Mesenchymal stem cell (in vitro differentiated cells and primary cell): ENCODE data around the gene DCAF10.
"Not testable (repeated sequence)": the region's sequence is repeated elsewhere in the genome, so short reads cannot be mapped to it uniquely, and the experiment has no call there.

Experiments
- DNase-seq: peaks from one replicate; pipeline ENCODE4 v3.0.0-alpha.2; 2013
- H2AFZ ChIP-seq: one replicate; pipeline ENCODE4 v1.6.1; 2013; ENCODE audit warnings: low read depth, mild to moderate bottlenecking, control low read depth, inconsistent platforms, low read length, moderate library complexity
- H2AK5ac ChIP-seq: 2 replicates; pipeline ENCODE4 v1.6.1; 2013; ENCODE audit warnings: low read length, moderate library complexity, mild to moderate bottlenecking, inconsistent platforms; ENCODE audit not compliant: severe bottlenecking
- H2BK120ac ChIP-seq: one replicate; pipeline ENCODE4 v1.6.1; 2013; ENCODE audit warnings: low read depth, mild to moderate bottlenecking, inconsistent platforms, low read length, moderate library complexity
- H2BK12ac ChIP-seq, 2 experiments: one replicate each; pipeline ENCODE4 v1.6.1; 2013; ENCODE audit warnings: inconsistent platforms in 2 of 2, low read length in 2 of 2, mild to moderate bottlenecking in 2 of 2, moderate library complexity in 2 of 2, control low read depth in 1 of 2
- H2BK15ac ChIP-seq: one replicate; pipeline ENCODE4 v1.6.1; 2013; ENCODE audit warnings: mild to moderate bottlenecking, low read depth, inconsistent platforms; ENCODE audit not compliant: poor library complexity, severe bottlenecking
- H2BK5ac ChIP-seq: 2 replicates; pipeline ENCODE4 v1.6.1; 2013; ENCODE audit warnings: low read depth, mild to moderate bottlenecking, low read length, control low read depth, inconsistent platforms; ENCODE audit not compliant: poor library complexity, severe bottlenecking
- H3K14ac ChIP-seq, 2 experiments: one replicate each; pipeline ENCODE4 v1.6.1; 2013; ENCODE audit warnings: inconsistent platforms in 2 of 2, low read length in 2 of 2, control low read depth in 1 of 2, mild to moderate bottlenecking in 1 of 2, moderate library complexity in 1 of 2
- H3K18ac ChIP-seq, 2 experiments: one replicate each; pipeline ENCODE4 v1.6.1; 2013; ENCODE audit warnings: inconsistent platforms in 2 of 2, low read length in 2 of 2, control low read depth in 1 of 2, low read depth in 1 of 2, mild to moderate bottlenecking in 1 of 2
- H3K23ac ChIP-seq, 2 experiments: one replicate each; pipeline ENCODE4 v1.6.1; 2013; ENCODE audit warnings: inconsistent platforms in 2 of 2, low read length in 2 of 2, mild to moderate bottlenecking in 2 of 2, moderate library complexity in 2 of 2, control low read depth in 1 of 2
- H3K27ac ChIP-seq: 2 replicates; pipeline ENCODE4 v1.5.1; 2013; ENCODE audit warnings: mild to moderate bottlenecking, moderate library complexity, low read length, control low read depth, inconsistent platforms; ENCODE audit not compliant: poor library complexity, severe bottlenecking
- H3K27me3 ChIP-seq, 2 experiments: 2 replicates each; pipeline versions ENCODE4 v1.6.1 to v1.7.0; 2013; ENCODE audit warnings: low read length in 2 of 2, mild to moderate bottlenecking in 2 of 2, moderate library complexity in 2 of 2, control low read depth in 1 of 2, inconsistent platforms in 1 of 2; ENCODE audit not compliant: control insufficient read depth in 1 of 2, insufficient read depth in 1 of 2
- H3K36me3 ChIP-seq, 2 experiments: 2 replicates each; pipeline versions ENCODE4 v1.6.1 to v1.7.0; 2013; ENCODE audit warnings: low read length in 2 of 2, control low read depth in 1 of 2, inconsistent platforms in 1 of 2, low read depth in 1 of 2, mild to moderate bottlenecking in 1 of 2; ENCODE audit not compliant: insufficient read depth in 2 of 2, control insufficient read depth in 1 of 2
- H3K4ac ChIP-seq, 2 experiments: one replicate each; pipeline ENCODE4 v1.6.1; 2013; ENCODE audit warnings: inconsistent platforms in 2 of 2, low read length in 2 of 2, mild to moderate bottlenecking in 2 of 2, moderate library complexity in 2 of 2, control low read depth in 1 of 2, low read depth in 1 of 2
- H3K4me1 ChIP-seq: 2 replicates; pipeline ENCODE4 v1.6.1; 2013; ENCODE audit warnings: low read depth, low read length, control low read depth; ENCODE audit not compliant: control insufficient read depth, insufficient read depth
- H3K4me2 ChIP-seq: 2 replicates; pipeline ENCODE4 v1.6.1; 2013; ENCODE audit warnings: low read length, mild to moderate bottlenecking, inconsistent platforms; ENCODE audit not compliant: poor library complexity, severe bottlenecking
- H3K4me3 ChIP-seq, 2 experiments: 2 replicates each; pipeline versions ENCODE4 v1.5.1 to v1.7.0; 2013; ENCODE audit warnings: low read length in 2 of 2, mild to moderate bottlenecking in 2 of 2, control low read depth in 1 of 2, low read depth in 1 of 2; ENCODE audit not compliant: insufficient read depth in 1 of 2
- H3K79me1 ChIP-seq: replicated peaks from 2 replicates; pipeline ENCODE4 v1.6.1; 2013; ENCODE audit warnings: mild to moderate bottlenecking, control low read depth, low read length, inconsistent platforms; ENCODE audit not compliant: poor library complexity, severe bottlenecking
- H3K9ac ChIP-seq: 2 replicates; pipeline ENCODE4 v1.7.0; 2013; ENCODE audit warnings: mild to moderate bottlenecking, low read length, moderate library complexity
- H3K9me3 ChIP-seq: 2 replicates; pipeline ENCODE4 v1.7.0; 2013; ENCODE audit warnings: mild to moderate bottlenecking, low read length; ENCODE audit not compliant: control insufficient read depth
- H4K8ac ChIP-seq: one replicate; pipeline ENCODE4 v1.6.1; 2013; ENCODE audit warnings: inconsistent platforms, mild to moderate bottlenecking, low read length, moderate library complexity
- H4K91ac ChIP-seq: one replicate; pipeline ENCODE4 v1.6.1; 2013; ENCODE audit warnings: mild to moderate bottlenecking, low read length, inconsistent platforms
- whole genome bisulfite sequencing: methylation state at CpG from one replicate; pipeline ENCODE4 v1.1.7; 2013; ENCODE audit warnings: mixed read lengths; 5-methylcytosine and 5-hydroxymethylcytosine counted together

The DCAF10 gene

GRCh38 chr9:37908283-37908682 is 107.7 kb downstream of the DCAF10 start:
- no peaks in the 10 kb centered on the region for H3K9me3 ChIP-seq
- peaks cover 7% of the 10 kb centered on the region for H3K4me1 ChIP-seq
- no peak overlapping the region for H3K23ac ChIP-seq

GRCh38 chr9:37908698-37909186 is 108.1 kb downstream of the DCAF10 start:
- WGBS: 86% methylated on average over 3 of the region's 4 CpGs
- H3K27ac ChIP-seq: no peak overlapping the region
- H2BK120ac ChIP-seq: no peak overlapping the region
- H3K18ac ChIP-seq: no peak overlapping the region
- H3K4me2 ChIP-seq: no peak overlapping the region
- peaks cover 7% of the 10 kb centered on the region for H3K4me1 ChIP-seq
- H4K91ac ChIP-seq: no peak overlapping the region
- DNase-seq: peak; percentile 60
- H3K9me3 ChIP-seq: no peaks in the 10 kb centered on the region
- no peak overlapping the region for H3K23ac ChIP-seq
- H3K36me3 ChIP-seq: peaks cover 0 to 10% of the 10 kb centered on the region in 2 experiments
- H3K27me3 ChIP-seq: no peaks in the 10 kb centered on the region
- H4K8ac ChIP-seq: no peak overlapping the region
- H3K9ac ChIP-seq: no peak overlapping the region
- no peak overlapping the region for H3K4me3 ChIP-seq
- no peak overlapping the region for H3K4ac ChIP-seq
- H2BK12ac ChIP-seq: no peak overlapping the region
- no peak overlapping the region for H2BK15ac ChIP-seq
- no peak overlapping the region for H2BK5ac ChIP-seq
- H3K79me1 ChIP-seq: peaks cover 10% of the 10 kb centered on the region
- H3K14ac ChIP-seq: no peak overlapping the region
- H2AFZ ChIP-seq: no peak overlapping the region
- no peak overlapping the region for H2AK5ac ChIP-seq

More at GRCh38 chr9:37908283-37908682, 107.7 kb downstream of the DCAF10 start:
- DNase-seq: no peak
- no peak overlapping the region for H3K4ac ChIP-seq
- 88% methylated on average over 4 of the region's 4 CpGs for WGBS
- H3K27me3 ChIP-seq: no peaks in the 10 kb centered on the region
- H3K36me3 ChIP-seq: peaks cover 0 to 7% of the 10 kb centered on the region in 2 experiments
- H2BK5ac ChIP-seq: no peak overlapping the region
- H4K91ac ChIP-seq: no peak overlapping the region
- no peak overlapping the region for H3K9ac ChIP-seq
- H2BK120ac ChIP-seq: no peak overlapping the region
- H2BK15ac ChIP-seq: no peak overlapping the region
- no peak overlapping the region for H4K8ac ChIP-seq
- no peak overlapping the region for H2AK5ac ChIP-seq
- H3K4me3 ChIP-seq: no peak overlapping the region
- no peak overlapping the region for H2BK12ac ChIP-seq
- no peak overlapping the region for H3K27ac ChIP-seq
- H3K4me2 ChIP-seq: no peak overlapping the region
- peaks cover 10% of the 10 kb centered on the region for H3K79me1 ChIP-seq
- H3K18ac ChIP-seq: no peak overlapping the region
- no peak overlapping the region for H2AFZ ChIP-seq
- no peak overlapping the region for H3K14ac ChIP-seq

GRCh38 chr9:37909326-37909725 is 108.7 kb downstream of the DCAF10 start:
- H2AFZ ChIP-seq: no peak overlapping the region
- H3K4ac ChIP-seq: no peak overlapping the region
- peaks cover 0 to 15% of the 10 kb centered on the region in 2 experiments for H3K36me3 ChIP-seq
- no peak overlapping the region for H2BK5ac ChIP-seq
- no peak overlapping the region for H2BK120ac ChIP-seq
- no peak overlapping the region for H3K14ac ChIP-seq
- DNase-seq: no peak
- no peak overlapping the region for H3K23ac ChIP-seq
- no peak overlapping the region for H2BK15ac ChIP-seq
- peaks cover 13% of the 10 kb centered on the region for H3K4me1 ChIP-seq
- H3K4me3 ChIP-seq: no peak overlapping the region
- H3K9me3 ChIP-seq: no peaks in the 10 kb centered on the region
- no peak overlapping the region for H2AK5ac ChIP-seq
- H3K9ac ChIP-seq: no peak overlapping the region
- H3K4me2 ChIP-seq: no peak overlapping the region
- WGBS: 98% methylated on average over 2 of the region's 3 CpGs
- H4K8ac ChIP-seq: no peak overlapping the region
- no peak overlapping the region for H2BK12ac ChIP-seq
- no peak overlapping the region for H4K91ac ChIP-seq
- H3K27ac ChIP-seq: no peak overlapping the region
- H3K79me1 ChIP-seq: peaks cover 14% of the 10 kb centered on the region
- no peak overlapping the region for H3K18ac ChIP-seq
- no peaks in the 10 kb centered on the region for H3K27me3 ChIP-seq

DNA sequence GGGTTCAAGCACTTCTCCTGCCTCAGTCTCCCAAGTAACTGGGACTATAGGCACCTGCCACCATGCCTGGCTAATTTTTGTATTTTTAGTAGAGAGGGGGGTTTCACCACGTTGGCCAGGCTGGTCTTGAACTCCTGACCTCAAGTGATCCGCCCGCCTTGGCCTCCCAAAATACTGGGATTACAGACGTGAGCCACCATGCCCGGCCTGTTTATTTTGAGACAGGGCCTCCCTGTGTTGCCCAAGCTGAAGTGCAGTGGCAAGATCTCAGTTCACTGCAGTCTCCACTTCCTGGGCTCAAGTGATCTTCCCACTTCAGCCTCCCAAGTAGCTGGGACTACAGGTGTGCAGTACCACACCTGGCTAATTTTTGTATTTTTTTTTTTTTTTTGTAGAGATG is 109.2 kb downstream of the DCAF10 start:
- not testable (repeated sequence) for H3K4ac ChIP-seq, H4K91ac ChIP-seq, H2BK15ac ChIP-seq, H2BK120ac ChIP-seq, H2BK5ac ChIP-seq, H3K4me2 ChIP-seq, H3K4me3 ChIP-seq, H2AFZ ChIP-seq, H2AK5ac ChIP-seq, H3K27ac ChIP-seq, DNase-seq, H4K8ac ChIP-seq, H3K14ac ChIP-seq, H3K27me3 ChIP-seq, H3K18ac ChIP-seq, H2BK12ac ChIP-seq, H3K9me3 ChIP-seq, H3K23ac ChIP-seq, H3K9ac ChIP-seq
- H3K79me1 ChIP-seq: peaks cover 15% of the 10 kb centered on the region
- H3K36me3 ChIP-seq: peaks cover 0 to 20% of the 10 kb centered on the region in 2 experiments
- H3K4me1 ChIP-seq: peaks cover 12% of the 10 kb centered on the region
- WGBS: 92% methylated on average over 5 of the region's 5 CpGs
